Hematopoietic multipotent progenitor cell treated with erythropoietin and hydrocortisone succinate and interleukin-3 and kit ligand, for 8 days (in vitro differentiated cells): Measurements from ENCODE around the gene SPRN.
"Not testable (repeated sequence)": the region's sequence is repeated elsewhere in the genome, so short reads cannot be mapped to it uniquely, and the experiment has no call there.

Experiments
- DNase-seq: peaks from one replicate; pipeline ENCODE4 v3.0.0-alpha.2; 2015

The SPRN gene

DNA sequence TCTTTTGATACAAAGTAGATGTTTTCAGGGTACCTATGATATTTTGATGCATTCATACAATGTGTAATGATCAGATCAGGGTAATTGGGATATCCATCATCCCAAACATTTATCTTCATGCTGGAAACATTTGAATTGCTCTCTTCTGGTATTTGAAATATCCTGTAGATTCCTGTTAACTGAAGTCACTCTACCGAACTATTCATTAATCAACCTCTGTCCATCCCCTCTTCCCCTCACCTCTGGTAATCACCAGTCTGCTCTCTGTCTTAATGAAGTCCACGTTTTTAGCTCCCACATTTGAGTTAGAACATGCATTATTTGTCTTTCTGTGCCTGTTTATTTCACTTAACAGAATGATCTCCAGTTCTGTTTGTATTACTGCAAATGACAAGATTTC lies 19.2 kb downstream of the SPRN start:
- no peak for DNase-seq

DNA sequence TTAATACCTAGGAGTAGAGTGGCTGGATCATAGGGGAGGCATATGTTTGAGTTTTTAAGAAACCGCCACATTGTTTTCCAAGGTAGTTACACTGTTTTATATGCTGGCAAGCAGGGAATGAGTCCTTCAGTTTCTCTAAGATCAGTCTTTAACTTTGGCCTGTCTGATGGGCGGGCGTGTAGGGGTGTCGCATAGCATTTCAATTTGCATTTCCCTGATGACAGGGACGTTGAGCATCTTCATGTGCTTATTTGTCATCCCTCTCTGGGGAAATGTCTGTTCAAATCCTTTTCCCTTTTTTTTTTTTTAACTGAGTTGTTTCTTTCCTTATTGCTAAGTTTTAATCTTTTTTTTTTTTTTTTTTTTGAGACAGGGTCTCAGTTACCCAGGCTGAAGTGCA lies 20.6 kb downstream of the SPRN start:
- no peak for DNase-seq

DNA sequence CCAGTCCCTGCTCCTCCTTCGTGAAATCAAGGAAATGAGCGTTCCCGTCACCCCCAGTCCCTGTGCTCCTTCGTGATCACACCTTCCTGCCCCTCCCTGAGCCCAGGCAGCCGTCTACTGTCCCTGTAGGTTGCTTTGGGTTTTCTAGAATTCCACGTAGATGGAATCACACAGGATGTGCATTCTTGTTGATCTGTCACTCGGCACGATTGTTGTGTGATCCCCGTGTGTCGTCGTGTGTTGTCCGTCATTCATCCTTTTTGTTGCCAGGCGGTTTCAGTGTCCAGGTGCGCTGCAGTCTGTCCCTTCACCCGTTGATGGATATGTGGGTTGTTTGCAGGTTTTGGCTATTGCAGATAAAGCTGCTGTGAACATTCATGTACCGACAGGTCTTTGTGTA lies 21.1 kb downstream of the SPRN start:
- no peak for DNase-seq

DNA sequence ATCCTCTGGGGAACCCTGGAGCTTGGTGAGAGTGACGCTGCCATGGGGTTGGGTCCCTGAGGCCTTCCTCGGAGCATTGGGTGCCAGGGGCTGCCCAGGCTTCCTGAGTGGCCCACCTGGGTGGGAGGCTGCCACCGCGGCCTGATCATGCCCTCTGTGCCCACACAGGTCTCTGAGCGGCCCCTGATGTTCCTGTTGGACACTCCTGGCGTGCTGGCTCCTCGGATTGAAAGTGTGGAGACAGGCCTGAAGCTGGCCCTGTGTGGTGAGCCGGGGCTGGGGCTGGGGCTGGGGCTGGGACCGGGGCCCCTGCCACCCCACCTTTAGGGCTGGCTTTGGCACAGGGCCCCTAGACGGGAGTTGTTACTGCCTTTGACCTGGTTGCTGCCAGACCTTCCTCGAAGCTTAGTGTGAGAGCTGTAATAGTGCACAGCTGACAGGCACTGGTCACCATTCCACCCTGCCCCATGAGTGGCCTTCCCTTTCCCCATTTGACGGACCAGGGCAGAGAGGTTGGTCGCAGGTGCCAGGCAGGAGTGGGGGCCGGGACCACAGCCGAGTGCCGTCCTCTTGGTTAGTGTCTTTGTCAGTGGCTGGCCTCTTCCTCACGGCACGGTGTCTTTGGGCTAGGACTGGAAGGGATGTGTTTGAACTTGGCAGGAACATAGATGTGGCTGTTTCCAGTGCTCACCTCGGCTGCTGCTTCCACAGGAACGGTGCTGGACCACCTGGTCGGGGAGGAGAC lies 22.3 kb downstream of the SPRN start:
- DNase-seq: no peak

DNA sequence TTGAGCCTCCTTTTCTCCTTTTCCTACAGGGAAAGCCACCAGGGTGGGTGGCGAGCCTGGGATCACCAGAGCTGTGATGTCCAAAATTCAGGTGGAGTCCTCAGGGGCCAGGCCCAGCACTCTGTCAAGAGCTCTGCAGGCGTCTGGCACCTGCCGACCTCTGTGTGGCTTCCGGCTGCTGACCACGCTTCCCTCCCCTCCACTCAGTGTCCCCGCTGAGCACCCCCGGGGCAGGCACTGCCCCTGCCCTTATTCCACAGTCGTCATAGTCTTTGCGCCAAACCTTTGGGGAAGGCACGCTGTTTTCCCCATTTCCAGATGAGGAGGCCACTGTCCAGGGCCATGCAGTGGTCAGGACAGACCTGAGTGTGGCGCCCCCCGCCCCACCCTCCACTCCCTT lies 22.9 kb downstream of the SPRN start:
- no peak for DNase-seq

DNA sequence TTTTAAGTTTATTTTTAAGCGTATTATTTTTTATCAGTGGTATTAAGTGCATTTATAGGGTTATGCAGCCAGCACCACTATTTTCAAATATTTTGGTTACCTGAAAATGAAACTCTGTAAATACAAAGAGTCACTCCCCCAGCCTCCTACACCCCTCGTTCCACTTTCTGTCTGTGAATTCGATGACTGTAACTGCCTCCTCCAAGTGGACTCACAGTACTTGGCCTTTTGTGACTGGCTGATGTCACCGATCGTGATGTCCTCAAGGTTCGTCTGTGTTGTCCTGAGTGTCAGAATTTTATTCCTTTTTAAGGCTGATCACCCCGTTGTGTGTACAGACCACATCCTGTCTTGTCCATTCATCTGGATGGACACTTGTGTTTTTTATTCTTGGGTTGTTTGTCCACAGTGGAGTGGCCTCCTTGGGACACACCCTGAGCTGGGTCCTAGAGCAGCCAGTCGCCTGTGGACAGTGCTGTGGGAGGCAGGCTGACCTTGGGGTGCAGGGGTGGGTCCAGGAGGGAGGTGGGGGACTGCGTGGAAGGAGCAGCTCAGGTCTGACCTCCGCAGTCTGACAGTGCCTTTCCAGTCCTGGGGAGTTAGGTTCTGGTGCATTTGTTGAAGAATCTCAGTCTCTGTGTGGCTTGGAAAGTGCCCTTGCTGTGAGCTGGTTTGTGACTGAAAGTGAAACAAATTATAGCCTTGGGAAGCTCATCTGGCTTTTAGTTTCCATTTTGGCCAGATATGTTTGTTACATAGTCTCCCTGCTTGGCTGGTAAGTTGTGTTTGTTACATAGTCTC lies 23.6 kb downstream of the SPRN start:
- no peak for DNase-seq

DNA sequence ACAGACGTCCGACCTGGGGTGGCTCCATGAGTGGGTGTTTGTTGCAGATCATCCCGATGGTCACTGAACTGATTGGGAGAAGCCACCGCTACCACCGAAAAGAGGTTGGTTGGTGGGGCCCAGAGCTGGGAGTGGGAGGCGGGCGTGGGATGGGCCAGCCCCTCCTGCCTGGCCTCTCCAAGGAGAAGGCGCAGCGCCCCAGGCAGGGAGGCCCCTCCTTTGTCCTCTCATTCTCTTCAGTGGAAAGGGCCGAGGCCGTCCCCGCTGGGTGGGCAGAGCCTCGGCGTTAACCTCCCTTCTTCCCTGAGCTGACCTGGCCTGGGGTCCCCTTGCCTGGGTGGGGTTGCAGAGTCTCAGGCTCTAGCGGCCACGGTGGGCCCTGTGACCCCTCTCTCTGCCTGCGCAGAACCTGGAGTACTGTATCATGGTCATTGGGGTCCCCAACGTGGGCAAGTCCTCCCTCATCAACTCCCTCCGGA lies 25.3 kb downstream of the SPRN start:
- DNase-seq: no peak

DNA sequence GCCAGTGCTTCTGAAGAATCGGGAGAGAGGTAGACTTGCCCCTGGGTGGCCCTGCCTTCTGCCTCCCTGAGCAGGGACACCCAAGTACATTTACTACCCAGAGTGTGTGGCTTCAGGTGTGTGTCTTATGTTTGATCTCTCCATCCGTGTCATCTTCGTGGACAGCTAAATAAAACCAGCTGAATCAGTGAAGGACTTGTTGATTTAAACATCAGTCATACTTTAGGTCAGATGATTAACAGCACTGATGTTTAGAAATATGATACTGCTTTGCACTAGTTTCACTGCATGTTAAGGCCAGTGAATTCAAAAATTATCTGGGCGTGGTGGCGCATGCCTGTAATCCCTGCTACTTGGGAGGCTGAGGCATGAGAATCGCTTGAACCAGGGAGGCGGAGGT lies 26.5 kb downstream of the SPRN start:
- DNase-seq: no peak

DNA sequence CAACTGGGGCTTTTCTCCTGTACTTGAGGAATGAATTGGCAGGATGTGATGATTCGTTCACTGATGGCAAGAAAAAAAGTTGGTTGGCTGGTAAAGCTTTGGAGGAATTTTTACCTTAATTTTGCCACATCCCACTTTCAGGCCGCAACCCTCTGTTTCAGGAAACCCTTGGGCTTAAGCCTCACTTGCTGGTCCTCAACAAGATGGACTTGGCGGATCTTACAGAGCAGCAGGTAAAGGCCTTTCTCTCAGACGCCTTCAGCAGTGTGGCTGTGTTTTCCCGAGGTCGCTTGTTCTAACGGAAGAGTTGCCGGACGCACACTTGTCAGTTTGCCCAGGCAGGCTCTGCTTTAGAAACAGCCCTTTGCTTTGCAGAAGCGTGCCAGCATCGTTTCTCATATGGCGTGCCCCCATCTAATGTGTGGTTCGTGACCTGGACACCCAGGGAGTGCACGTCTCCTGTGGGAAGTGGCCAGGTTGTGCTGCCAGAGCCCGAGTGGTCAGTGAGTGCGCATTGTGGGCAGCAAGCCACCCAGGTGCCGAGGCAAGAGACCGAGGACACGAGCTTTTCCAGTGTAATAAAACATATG lies 28.3 kb downstream of the SPRN start:
- no peak for DNase-seq

DNA sequence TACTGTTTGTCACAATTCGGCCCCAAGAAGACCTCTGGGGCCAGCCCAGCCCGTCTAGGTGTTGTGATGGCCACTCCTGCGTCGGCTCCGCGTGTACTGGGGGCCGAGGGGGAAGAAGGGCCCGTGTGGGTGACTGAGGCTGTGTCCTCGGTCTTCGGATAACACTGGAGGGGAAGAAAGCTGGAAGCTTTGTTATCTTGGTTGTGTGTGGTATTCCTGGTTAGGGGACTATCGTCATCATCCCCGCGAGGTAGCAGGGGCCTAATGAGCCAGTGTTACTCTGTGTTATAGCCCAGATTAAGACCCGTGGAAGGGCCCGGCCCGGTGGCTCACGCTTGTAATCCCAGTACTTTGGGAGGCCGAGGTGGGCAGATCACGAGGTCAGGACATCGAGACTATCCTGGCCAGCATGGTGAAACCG lies 29.6 kb downstream of the SPRN start:
- DNase-seq: peak; percentile 25

DNA sequence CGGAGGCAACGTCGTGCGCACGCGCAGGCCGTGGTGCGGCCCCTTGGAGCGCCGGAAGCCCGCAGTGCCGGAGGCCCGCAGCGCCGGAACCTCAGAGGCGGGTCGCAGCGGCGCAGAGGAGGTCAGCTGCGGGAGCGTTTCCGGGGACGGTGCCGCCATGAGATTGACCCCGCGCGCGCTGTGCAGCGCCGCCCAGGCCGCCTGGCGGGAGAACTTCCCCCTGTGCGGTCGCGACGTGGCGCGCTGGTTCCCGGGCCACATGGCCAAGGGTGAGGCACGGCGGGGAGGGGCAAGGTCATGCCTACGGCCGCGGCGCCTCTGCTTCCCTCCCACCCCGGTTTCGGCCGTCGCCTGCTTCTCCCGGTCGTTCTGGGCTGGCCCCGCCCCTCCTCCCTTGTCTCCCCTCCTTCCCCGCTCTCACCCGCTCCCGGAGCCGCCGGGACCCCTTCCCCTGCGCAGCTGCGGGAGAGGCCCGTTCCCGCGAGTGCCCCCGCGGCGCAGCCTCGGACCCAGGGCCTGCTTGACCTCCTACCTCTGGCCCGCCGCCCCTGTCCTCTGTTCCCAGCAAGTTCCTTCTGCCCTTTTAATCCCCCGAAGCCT lies 30.3 kb downstream of the SPRN start, which contains the start of gene MTG1:
Gene MTG1 (plus strand): TSS at position 94 of the 600 bp plus-strand sequence. CDS start 64 bp downstream, at position 158.
- DNase-seq: peak; percentile 92

DNA sequence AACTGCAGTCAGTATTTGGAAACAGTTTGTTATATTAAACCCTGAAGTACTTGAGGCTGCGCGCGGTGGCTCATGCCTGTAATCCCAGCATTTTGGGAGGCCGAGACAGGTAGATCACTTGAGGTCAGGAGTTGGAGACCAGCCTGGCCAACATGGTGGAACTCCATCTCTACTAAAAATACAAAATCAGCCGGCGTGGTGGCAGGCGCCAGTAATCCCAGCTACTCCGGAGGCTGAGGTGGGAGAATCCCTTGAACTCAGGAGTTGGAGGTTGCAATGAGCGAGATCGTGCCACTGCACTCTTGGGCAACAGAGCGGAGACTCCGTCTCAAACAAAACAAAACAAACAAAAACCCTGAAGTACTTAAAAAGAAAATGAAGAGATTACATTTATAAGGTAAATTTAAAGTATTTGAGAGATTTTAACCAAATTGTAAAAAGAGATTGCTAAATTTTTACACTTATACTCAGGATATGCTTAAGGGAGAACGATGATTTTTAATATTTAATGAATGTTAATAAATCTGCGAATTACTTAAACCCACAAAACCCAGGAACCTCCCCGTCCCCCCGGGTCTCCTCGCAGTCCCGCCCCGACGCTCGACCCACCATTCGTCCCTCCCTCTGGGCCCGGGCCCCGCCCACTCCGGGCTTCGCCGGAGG lies 30.9 kb downstream of the SPRN start:
- peak; percentile 14 for DNase-seq

DNA sequence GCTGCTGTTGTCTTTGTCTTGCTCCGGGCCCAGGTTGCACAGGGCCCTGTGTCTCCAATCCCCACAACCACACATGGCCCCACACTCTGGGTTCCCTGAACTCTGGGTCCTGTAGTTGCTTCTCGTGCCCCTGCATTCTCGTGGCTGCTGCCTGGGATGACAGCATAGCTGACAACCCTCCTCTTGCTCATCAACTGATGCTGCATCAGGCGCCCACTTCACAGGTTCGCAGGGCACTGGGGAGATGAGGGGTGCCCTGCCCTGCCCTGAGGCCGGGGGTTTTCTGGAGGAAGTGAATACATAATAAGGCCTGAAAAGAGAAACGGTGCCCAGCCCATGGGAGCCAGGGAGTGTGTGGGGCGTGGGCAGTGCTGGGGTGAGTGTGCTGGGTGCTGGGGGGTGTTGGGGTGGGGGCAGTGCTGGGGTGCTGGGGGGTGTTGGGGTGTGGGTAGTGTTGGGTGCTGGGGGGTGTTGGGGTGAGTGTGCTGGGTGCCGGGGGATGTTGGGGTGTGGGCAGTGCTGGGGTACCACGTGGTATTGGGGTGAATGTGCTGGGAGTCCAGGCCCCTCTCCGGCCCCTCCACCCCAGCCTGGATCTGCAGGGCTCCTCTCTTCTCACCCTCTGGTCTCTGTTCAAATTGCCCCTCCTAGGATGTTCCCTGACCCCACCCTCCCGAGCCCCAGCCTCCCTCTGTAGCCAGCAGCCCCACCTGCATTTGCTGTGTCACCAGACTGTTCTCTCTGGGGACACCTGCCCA lies 32.5 kb downstream of the SPRN start:
- no peak for DNase-seq

DNA sequence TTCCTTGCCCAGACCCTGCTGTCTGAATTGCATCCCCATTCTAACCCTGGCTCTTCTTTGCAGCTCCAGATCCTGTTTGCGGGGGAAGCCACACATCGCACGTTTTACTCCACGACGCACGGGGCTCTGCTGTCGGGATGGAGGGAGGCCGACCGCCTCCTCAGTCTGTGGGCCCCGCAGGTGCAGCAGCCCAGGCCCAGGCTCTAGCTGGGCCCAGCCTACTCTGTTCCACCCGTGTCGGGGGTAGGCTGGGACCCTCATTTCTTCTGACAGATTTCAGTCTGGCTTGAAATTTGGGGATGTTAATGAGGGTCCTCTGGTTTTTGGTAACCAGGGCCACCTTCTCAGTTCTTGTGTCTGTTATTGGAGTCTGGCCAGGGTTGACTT lies 33.2 kb downstream of the SPRN start:
- no peak for DNase-seq

DNA sequence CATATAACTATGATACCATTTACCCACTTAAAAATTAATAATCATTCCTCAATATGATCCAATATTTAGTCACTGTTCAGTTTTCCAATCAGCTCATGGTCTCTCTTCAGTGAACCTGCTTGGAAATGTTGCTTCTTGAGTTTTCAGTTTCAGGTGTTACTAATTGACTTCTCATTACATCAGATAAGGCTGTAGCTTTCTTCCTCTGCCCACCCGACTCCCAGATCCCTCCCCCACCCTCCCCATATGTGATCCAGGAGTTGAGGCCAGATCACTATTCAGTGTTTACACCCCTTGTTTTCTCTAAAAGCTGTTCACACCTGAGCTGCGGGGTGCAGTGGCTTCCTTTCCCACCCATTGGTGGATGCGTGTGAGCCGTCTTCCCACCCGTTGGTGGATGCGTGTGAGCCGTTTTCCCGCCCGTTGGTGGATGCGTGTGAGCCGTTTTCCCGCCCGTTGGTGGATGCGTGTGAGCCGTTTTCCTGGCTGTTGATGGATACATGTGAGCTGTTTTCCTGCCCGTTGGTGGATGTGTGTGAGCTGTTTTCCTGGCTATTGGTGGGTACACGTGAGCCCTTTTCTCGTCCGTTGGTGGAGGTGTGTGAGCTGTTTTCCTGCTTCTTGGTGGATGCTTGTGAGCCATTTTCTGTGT lies 33.7 kb downstream of the SPRN start:
- no peak for DNase-seq

DNA sequence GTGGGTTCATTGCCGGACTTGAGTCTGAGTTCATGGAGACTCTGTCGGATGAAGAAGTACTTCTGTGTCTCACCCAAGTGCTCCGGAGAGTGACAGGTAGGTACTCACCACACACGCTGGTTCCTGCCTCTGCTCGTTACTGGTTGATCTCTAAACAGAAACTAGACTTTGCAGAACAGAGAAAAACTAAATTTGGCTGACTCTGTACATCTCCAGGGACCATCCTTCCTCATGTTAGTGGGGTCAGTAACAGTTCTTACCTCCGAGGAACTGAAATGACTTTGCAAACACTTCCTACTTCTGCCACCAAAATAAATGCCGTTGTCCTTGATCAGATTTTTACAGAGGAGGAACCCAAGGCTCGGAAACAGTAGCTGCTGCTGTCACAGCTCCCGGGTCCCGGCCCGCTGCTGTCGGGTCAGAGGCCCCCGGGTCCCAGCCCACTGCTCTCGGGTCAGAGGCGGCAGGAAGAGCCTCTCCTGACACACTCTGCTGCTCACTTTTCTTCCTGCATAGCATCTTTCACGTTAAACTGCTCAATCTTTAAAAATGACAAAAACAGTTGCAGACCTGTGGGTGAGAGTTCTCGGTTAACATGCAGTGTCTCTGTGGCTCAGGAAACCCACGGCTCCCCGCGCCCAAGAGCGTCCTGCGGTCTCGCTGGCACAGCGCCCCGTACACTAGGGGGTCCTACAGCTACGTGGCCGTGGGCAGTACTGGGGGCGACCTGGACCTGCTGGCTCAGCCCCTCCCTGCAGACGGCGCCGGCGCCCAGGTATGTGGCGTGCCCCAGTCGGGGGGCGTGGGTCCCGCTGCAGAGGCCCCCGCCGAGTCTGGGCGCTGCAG lies 35.2 kb downstream of the SPRN start:
- peak; percentile 23 for DNase-seq

DNA sequence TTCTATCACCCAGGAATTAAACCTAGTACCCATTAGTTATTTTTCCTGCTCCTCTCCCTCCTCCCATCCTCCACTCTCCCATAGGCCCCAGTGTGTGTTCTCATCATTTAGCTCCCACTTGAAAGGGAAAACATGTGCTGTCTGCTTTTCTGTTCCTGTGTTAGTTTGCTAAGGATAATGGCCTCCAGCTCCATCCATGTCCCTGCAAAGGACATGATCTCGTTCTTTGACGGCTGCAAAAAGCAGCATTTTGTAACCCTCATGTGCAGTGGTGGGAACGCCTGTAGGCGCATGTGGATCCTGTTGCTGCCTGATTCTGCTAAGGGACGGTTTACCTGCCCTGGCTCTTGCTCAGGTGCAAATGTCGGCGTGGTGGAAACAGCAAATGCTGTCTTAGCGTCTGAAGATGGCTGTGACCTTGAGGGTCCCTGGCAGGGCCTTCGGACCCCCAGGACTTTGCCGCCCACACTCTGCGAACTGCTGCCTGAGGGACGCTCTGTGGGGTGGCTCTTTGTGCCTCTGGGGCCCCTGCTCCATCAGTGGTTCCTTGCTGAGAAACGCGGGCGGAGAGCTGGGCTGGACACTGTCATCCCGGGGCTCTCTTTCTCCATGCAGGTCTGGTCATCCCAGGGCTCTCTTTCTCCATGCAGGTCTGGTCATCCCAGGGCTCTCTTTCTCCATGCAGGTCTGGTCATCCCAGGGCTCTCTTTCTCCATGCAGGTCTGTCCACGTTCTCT lies 36.0 kb downstream of the SPRN start:
- peak; percentile 69 for DNase-seq

DNA sequence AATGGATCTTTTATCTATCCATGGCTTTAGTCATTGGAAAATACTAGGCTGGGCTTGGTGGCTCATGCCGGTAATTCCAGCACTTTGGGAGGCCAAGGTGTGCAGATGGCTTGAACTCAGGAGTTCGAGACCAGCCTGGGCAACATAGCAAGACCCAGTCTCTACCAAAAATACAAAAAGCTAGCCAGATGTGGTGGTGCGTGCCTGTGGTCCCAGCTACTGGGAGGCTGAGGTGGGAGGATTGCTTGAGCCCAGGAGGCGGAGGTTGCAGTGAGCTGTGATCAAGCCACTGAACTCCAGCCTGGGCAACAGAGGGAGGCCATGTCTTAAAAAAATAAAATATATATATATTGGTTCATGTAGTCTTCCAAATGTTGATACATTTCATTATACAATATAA lies 37.5 kb downstream of the SPRN start:
- not testable (repeated sequence) for DNase-seq

DNA sequence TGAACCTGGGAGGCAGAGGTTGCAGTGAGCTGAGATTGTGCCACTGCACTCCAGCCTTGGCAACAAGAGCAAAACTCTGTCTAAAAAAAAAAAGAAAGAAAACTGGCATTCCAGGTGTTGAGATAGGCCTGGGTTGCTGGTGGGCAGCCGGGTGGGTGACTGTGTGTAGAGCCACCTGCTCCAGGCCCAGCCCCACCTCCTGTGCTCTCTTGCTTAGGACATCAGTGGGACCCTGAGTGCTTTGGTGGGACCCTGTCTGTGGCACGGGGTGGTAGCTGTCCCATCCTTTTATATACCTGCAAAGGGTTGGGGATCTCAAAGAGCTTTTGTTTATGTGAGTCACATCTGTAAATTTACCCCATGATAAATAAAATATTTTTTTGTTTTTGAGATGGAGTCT lies 39.2 kb downstream of the SPRN start:
- DNase-seq: no peak

DNA sequence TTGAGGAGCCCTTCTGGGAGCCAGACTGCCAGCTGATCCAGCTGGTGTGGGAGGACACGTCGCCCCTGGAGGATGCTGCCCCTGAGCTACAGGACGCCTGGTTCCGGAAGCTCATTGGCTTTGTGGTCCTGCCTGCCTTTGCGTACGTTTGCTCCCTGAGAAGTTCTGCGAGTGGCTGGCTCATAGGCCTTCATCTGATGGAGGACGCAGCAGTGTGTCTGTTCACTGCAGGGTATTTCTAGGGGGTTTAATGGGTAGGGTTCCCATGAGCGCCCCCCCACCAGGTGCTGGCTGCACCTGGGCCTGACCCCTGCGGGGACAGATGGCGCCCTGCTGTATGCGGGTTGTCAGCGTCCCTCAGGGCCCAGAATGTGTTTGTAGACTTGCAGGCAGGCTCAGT lies 40.4 kb downstream of the SPRN start:
- DNase-seq: no peak
